ENCODE measurements around the gene RACGAP1. TPM values are rescaled to one million over a fixed set of nuclear protein-coding genes. Genes with fewer than 3 reads are reported as not detected.

RACGAP1 gene
- total and polyA plus RNA-seq, 2 of the 4 experiments (the other 2 are of a cell fraction): 37.9 to 110 TPM

GRCh38 chr12:50024805-50025186 is 498 bp downstream of the RACGAP1 start:
- H2BK15ac ChIP-seq (ENCODE audit: low read depth, low read length): no peak overlapping the region
- H2BK20ac ChIP-seq (ENCODE audit: low read depth, low read length): no peak overlapping the region
- peak overlapping the region; percentile 23 for H3K14ac ChIP-seq (replicated peaks; ENCODE audit: low read depth, low read length)
- intact Hi-C loops (cut with micrococcal nuclease) (no loop called here), dilution Hi-C loops (cut with HindIII; ENCODE audit: low sequenced_read_pairs, unreplicated experiment) (no loop called here), in situ Hi-C loops (cut with MboI; ENCODE audit: low sequenced_read_pairs) (no loop called here)
- H3K27me3 ChIP-seq (ENCODE audit: control insufficient read depth, insufficient read depth, low read length): no peaks in the 10 kb centered on the region
- peak; percentile 52 for ATAC-seq (ENCODE audit: low read depth)
- H2BK120ac ChIP-seq (ENCODE audit: low read depth, low read length): no peak overlapping the region
- peak overlapping the region; percentile 98 for H2AFZ ChIP-seq (replicated peaks; ENCODE audit: low read length, poor library complexity)
- 0 out of 2 replicates have a peak, but pooled peaks cover 3% of the 10 kb centered on the region for H3K9me1 ChIP-seq (ENCODE audit: insufficient read depth, low read length)
- H4K5ac ChIP-seq (ENCODE audit: low read depth, low read length): no peak overlapping the region
- WGBS, 2 experiments (ENCODE audit: extremely low coverage in 2 of 2, insufficient read length in 1 of 2): no CpG with 5 or more reads among the region's 16 CpGs
- TF ChIP-seq RAD21 (IDR thresholded peaks at IDR 0.05; ENCODE audit: low read length) (no peak), RCOR1 (IDR thresholded peaks at IDR 0.05; ENCODE audit: insufficient replicate concordance, low read length) (no peak), POLR2A (IDR thresholded peaks at IDR 0.05; ENCODE audit: low read depth, low read length) (no peak), RFX5 (IDR thresholded peaks at IDR 0.05; ENCODE audit: low read depth, low read length) (no peak), ELK1 (IDR thresholded peaks at IDR 0.05; ENCODE audit: borderline replicate concordance, low read depth, low read length) (no peak), FOS (IDR thresholded peaks at IDR 0.05; ENCODE audit: low read depth, low read length) (no peak), BHLHE40 (IDR thresholded peaks at IDR 0.05; ENCODE audit: low read depth, low read length) (no peak), SMC3 (IDR thresholded peaks at IDR 0.05; ENCODE audit: low read depth, low read length) (no peak), CEBPB (IDR thresholded peaks at IDR 0.05; ENCODE audit: low read depth, low read length) (no peak), NFE2L2 (IDR thresholded peaks at IDR 0.05; ENCODE audit: low read depth, low read length) (no peak), MAZ (IDR thresholded peaks at IDR 0.05; ENCODE audit: borderline replicate concordance, low read depth, low read length) (no peak), CHD1 (IDR thresholded peaks at IDR 0.05; ENCODE audit: low read depth, low read length) (no peak), MXI1 (IDR thresholded peaks at IDR 0.05; ENCODE audit: borderline replicate concordance, low read depth, low read length) (no peak), MAFK (IDR thresholded peaks at IDR 0.05; ENCODE audit: low read depth, low read length) (no peak)
- TF ChIP-seq, protein P1, sequence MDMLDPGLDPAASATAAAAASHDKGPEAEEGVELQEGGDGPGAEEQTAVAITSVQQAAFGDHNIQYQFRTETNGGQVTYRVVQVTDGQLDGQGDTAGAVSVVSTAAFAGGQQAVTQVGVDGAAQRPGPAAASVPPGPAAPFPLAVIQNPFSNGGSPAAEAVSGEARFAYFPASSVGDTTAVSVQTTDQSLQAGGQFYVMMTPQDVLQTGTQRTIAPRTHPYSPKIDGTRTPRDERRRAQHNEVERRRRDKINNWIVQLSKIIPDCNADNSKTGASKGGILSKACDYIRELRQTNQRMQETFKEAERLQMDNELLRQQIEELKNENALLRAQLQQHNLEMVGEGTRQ (IDR thresholded peaks at IDR 0.05; ENCODE audit: low read depth, low read length): no peak
- no peak for DNase-seq
- peak overlapping the region; percentile 64 for H4K91ac ChIP-seq (ENCODE audit: insufficient read depth, low read depth, low read length)
- peak overlapping the region; percentile 96 for H2AK9ac ChIP-seq (replicated peaks; ENCODE audit: low read depth, low read length, poor library complexity)
- no peaks in the 10 kb centered on the region; the same call in 1 of the 2 replicates for H3K4me1 ChIP-seq (ENCODE audit: control insufficient read depth, insufficient read depth, low read length)
- H3K56ac ChIP-seq (ENCODE audit: extremely low read depth, insufficient read depth, low read length): peak overlapping the region; percentile 18; the same call in 1 of the 2 replicates
- peaks cover 0 to 18% of the 10 kb centered on the region in 2 experiments; a peak in 2 of 4 replicates for H3K79me1 ChIP-seq (ENCODE audit: low read depth in 1 of 2, low read length in 2 of 2)
- no peaks in the 10 kb centered on the region for H3K36me3 ChIP-seq (ENCODE audit: control insufficient read depth, insufficient read depth, low read length)
- no TSS peak for BruUV-seq (replicated peaks)
- peak overlapping the region; percentile 48 to 53; a peak in 1 of 4 replicates for H4K8ac ChIP-seq (ENCODE audit: low read depth in 2 of 2, low read length in 2 of 2)
- H3K23ac ChIP-seq (ENCODE audit: low read depth, low read length): peak overlapping the region; percentile 93
- POLR2A ChIA-PET (ENCODE audit: unreplicated experiment): interaction anchor here (0.7 kb wide), 1 partner anchor 8 kb away, joined by 5 read pairs; no protein-coding TSS in a partner anchor
- no peaks in the 10 kb centered on the region for H3K9me3 ChIP-seq (ENCODE audit: control insufficient read depth, insufficient read depth, low read length)
- CTCF ChIA-PET: interaction anchor here (1.1 kb wide), 1 partner anchor 30 kb away, joined by 3 read pairs; no protein-coding TSS in a partner anchor
- peak overlapping the region; percentile 94 for H3K4me2 ChIP-seq (ENCODE audit: low read depth, low read length)
- H3K18ac ChIP-seq (ENCODE audit: low read depth, low read length): no peak overlapping the region
- peak overlapping the region; percentile 84 for H3K4ac ChIP-seq (ENCODE audit: low read depth, low read length)
- peak overlapping the region; percentile 58; the same call in 1 of the 2 replicates for H3K27ac ChIP-seq (ENCODE audit: insufficient read depth, low read length)
- peak overlapping the region; percentile 83 for H3K4me3 ChIP-seq (ENCODE audit: insufficient read depth, low read depth, low read length)
- H4K20me1 ChIP-seq (ENCODE audit: insufficient read depth, low read length): no peaks in the 10 kb centered on the region
- peak overlapping the region; percentile 78 for H2BK5ac ChIP-seq (ENCODE audit: low read depth, low read length, poor library complexity, severe bottlenecking)
- peak overlapping the region; percentile 61 for H3K9ac ChIP-seq (ENCODE audit: low read depth, low read length)
- H2AK5ac ChIP-seq (ENCODE audit: low read depth, low read length): peak overlapping the region; percentile 40; the same call in 1 of the 2 replicates

Data from IMR-90 (cell line).